PC-3 (cell line): ENCODE data around the gene POMT1.

Source experiments
- CTCF ChIP-seq: fragments of 300-600 bp; sonication (generic); conservative IDR thresholded peaks from 2 replicates; pipeline ENCODE4 v1.5.1; 2017; ENCODE audit warnings: antibody characterized with exemption, low read depth, mild to moderate bottlenecking, low read length
- EZH2 ChIP-seq: fragments of 300-600 bp; sonication (generic); IDR thresholded peaks from one replicate; pipeline ENCODE4 v1.6.1; 2017; ENCODE audit warnings: antibody characterized with exemption, mild to moderate bottlenecking, low read length; ENCODE audit not compliant: unreplicated experiment
- EZH2phosphoT487 ChIP-seq: fragments of 300-600 bp; sonication (generic); IDR thresholded peaks from 2 replicates; pipeline ENCODE4 v1.6.1; 2018; ENCODE audit warnings: mild to moderate bottlenecking, antibody characterized with exemption, low read length, borderline replicate concordance

- TF ChIP-seq CTCF (no peak), EZH2phosphoT487 (no peak), EZH2 (no peak)
These were observed 15.1 kb upstream of the POMT1 start for GRCh38 chr9:131487621-131488031.
